ENCODE results near the gene PLS1. TPM values are rescaled to one million over a fixed set of nuclear protein-coding genes. Genes with fewer than 3 reads are reported as not detected.

PLS1 gene
- total RNA-seq, 1 experiment from 2014 or later: 6.4 TPM

- Histone ChIP-seq H3K27me3 (replicated peaks; ENCODE audit: insufficient read depth, low read depth, low read length, poor library complexity) (no peaks in the 10 kb centered on the region), H3K4me1 (ENCODE audit: insufficient read depth, low read length, poor library complexity, severe bottlenecking) (no peaks in the 10 kb centered on the region), H3K9me3 (ENCODE audit: low read depth, low read length, poor library complexity, severe bottlenecking) (no peaks in the 10 kb centered on the region), H3K4me3 (ENCODE audit: low read depth, low read length, poor library complexity, severe bottlenecking) (no peak overlapping the region), H3K36me3 (ENCODE audit: insufficient read depth, low read length, poor library complexity, severe bottlenecking) (no peaks in the 10 kb centered on the region), H3K27ac (ENCODE audit: low read depth, low read length, poor library complexity, severe bottlenecking) (no peak overlapping the region)
- no peak for DNase-seq (ENCODE audit: low spot score)
- ChIA-PET CTCF (no interaction called here), POLR2A (ENCODE audit: low non-redundant PET) (no interaction called here)
- BruUV-seq (replicated peaks): no TSS peak
- TF ChIP-seq EZH2 (IDR thresholded peaks at IDR 0.05; ENCODE audit: borderline replicate concordance, low read depth, low read length, poor library complexity, severe bottlenecking): no peak
- no peak for TF ChIP-seq CTCF (conservative IDR thresholded peaks at IDR 0.05; ENCODE audit: low read depth, low read length)
- intact Hi-C loops (cut with micrococcal nuclease; ENCODE audit: unreplicated experiment): loop anchor here (5.0 kb wide), 1 partner anchor 428 kb away; the partner anchor contains the start of gene U2SURP
Measured at GRCh38 chr3:142574665-142575064, 21.5 kb upstream of the PLS1 start.

DNA sequence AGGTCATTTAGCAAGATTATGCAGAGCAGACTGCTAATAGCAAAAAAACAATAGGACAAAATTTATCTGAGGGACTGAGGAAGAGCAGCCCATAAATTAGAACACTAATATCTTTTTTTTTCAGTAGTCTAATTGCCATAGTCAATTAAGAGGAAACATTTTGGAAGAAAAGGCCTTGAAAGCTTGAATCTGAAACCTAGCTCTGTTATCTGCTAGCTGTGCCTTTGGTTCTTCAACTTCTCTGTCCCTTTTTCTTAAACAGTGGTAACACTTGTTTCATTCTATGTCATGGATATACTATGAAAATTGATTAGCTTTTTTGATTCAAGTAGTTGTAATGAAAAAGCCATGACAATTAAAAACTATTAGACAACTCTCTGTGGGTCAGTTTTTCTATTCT lies 19.4 kb upstream of the PLS1 start:
- no peaks in the 10 kb centered on the region for H3K27me3 ChIP-seq (replicated peaks; ENCODE audit: insufficient read depth, low read depth, low read length, poor library complexity)
- H3K4me1 ChIP-seq (ENCODE audit: insufficient read depth, low read length, poor library complexity, severe bottlenecking): no peaks in the 10 kb centered on the region
- H3K36me3 ChIP-seq (ENCODE audit: insufficient read depth, low read length, poor library complexity, severe bottlenecking): no peaks in the 10 kb centered on the region
- POLR2A ChIA-PET (ENCODE audit: low non-redundant PET): no interaction called here
- no TSS peak for BruUV-seq (replicated peaks)
- peak overlapping the region; percentile 93 for H3K4me3 ChIP-seq (ENCODE audit: low read depth, low read length, poor library complexity, severe bottlenecking)
- DNase-seq (ENCODE audit: low spot score): no peak
- no peak overlapping the region for H3K27ac ChIP-seq (ENCODE audit: low read depth, low read length, poor library complexity, severe bottlenecking)
- TF ChIP-seq EZH2 (IDR thresholded peaks at IDR 0.05; ENCODE audit: borderline replicate concordance, low read depth, low read length, poor library complexity, severe bottlenecking) (no peak), CTCF (conservative IDR thresholded peaks at IDR 0.05; ENCODE audit: low read depth, low read length) (no peak)
- no peaks in the 10 kb centered on the region for H3K9me3 ChIP-seq (ENCODE audit: low read depth, low read length, poor library complexity, severe bottlenecking)
- CTCF ChIA-PET: interaction anchor here (1.1 kb wide), 1 partner anchor 253 kb away, joined by 3 read pairs; no protein-coding TSS in a partner anchor
- intact Hi-C loops (cut with micrococcal nuclease; ENCODE audit: unreplicated experiment): loop anchor here (5.0 kb wide), 1 partner anchor 426 kb away; the partner anchor contains the start of gene U2SURP

- Histone ChIP-seq H3K4me3 (ENCODE audit: low read depth, low read length, poor library complexity, severe bottlenecking) (peak overlapping the region; percentile 93), H3K27me3 (replicated peaks; ENCODE audit: insufficient read depth, low read depth, low read length, poor library complexity) (no peaks in the 10 kb centered on the region), H3K4me1 (ENCODE audit: insufficient read depth, low read length, poor library complexity, severe bottlenecking) (no peaks in the 10 kb centered on the region), H3K36me3 (ENCODE audit: insufficient read depth, low read length, poor library complexity, severe bottlenecking) (no peaks in the 10 kb centered on the region), H3K27ac (ENCODE audit: low read depth, low read length, poor library complexity, severe bottlenecking) (peak overlapping the region; percentile 84), H3K9me3 (ENCODE audit: low read depth, low read length, poor library complexity, severe bottlenecking) (no peaks in the 10 kb centered on the region)
- POLR2A ChIA-PET (ENCODE audit: low non-redundant PET): no interaction called here
- peak; percentile 31 for DNase-seq (ENCODE audit: low spot score)
- TF ChIP-seq CTCF (conservative IDR thresholded peaks at IDR 0.05; ENCODE audit: low read depth, low read length) (no peak), EZH2 (IDR thresholded peaks at IDR 0.05; ENCODE audit: borderline replicate concordance, low read depth, low read length, poor library complexity, severe bottlenecking) (no peak)
- BruUV-seq (replicated peaks): TSS peak; percentile 52
- CTCF ChIA-PET: interaction anchor here (1.1 kb wide), 1 partner anchor 252 kb away, joined by 3 read pairs; no protein-coding TSS in a partner anchor
- intact Hi-C loops (cut with micrococcal nuclease; ENCODE audit: unreplicated experiment): loop anchor here (5.0 kb wide), 1 partner anchor 424 kb away; the partner anchor contains the start of gene U2SURP
Measured at GRCh38 chr3:142577696-142578328, 18.4 kb upstream of the PLS1 start.

Data from A673 (cell line).